ENCODE results near the gene SEL1L3. TPM values are rescaled to one million over a fixed set of nuclear protein-coding genes. Genes with fewer than 3 reads are reported as not detected.

SEL1L3 gene
- total and polyA plus RNA-seq, 12 donors: 1.4 to 9.8 (median 3.5) TPM

GRCh38 chr4:25753239-25753638, 109.5 kb downstream of the SEL1L3 start:
- Histone ChIP-seq H3K4me1 (no peaks in the 10 kb centered on the region), H3K9me3 (no peaks in the 10 kb centered on the region), H3K27me3 (no peaks in the 10 kb centered on the region), H3K36me3 (peaks cover 0 to 31% (median 0%) of the 10 kb centered on the region in 9 donors), H3K4me3 (no peak overlapping the region), H3K27ac (no peak overlapping the region)
- intact Hi-C loops (cut with DNase I): no loop called here
- DNase-seq: no peak
- WGBS, 2 donors: 97% methylated on average over 5 of the region's 5 CpGs
- no peak for ATAC-seq
- TF ChIP-seq CTCF (IDR thresholded peaks at IDR 0.05): no peak

- WGBS, 2 donors: 87 to 94% methylated on average over 4 of the region's 4 CpGs
- ATAC-seq: no peak
- Histone ChIP-seq H3K27me3 (no peaks in the 10 kb centered on the region), H3K4me1 (no peaks in the 10 kb centered on the region), H3K27ac (no peak overlapping the region), H3K9me3 (no peaks in the 10 kb centered on the region), H3K36me3 (peaks cover 0 to 8% (median 0%) of the 10 kb centered on the region in 9 donors), H3K4me3 (no peak overlapping the region)
- TF ChIP-seq CTCF (IDR thresholded peaks at IDR 0.05): no peak
- DNase-seq: no peak
- intact Hi-C loops (cut with DNase I): no loop called here
Measured at GRCh38 chr4:25750874-25751273, 111.9 kb downstream of the SEL1L3 start.

DNA sequence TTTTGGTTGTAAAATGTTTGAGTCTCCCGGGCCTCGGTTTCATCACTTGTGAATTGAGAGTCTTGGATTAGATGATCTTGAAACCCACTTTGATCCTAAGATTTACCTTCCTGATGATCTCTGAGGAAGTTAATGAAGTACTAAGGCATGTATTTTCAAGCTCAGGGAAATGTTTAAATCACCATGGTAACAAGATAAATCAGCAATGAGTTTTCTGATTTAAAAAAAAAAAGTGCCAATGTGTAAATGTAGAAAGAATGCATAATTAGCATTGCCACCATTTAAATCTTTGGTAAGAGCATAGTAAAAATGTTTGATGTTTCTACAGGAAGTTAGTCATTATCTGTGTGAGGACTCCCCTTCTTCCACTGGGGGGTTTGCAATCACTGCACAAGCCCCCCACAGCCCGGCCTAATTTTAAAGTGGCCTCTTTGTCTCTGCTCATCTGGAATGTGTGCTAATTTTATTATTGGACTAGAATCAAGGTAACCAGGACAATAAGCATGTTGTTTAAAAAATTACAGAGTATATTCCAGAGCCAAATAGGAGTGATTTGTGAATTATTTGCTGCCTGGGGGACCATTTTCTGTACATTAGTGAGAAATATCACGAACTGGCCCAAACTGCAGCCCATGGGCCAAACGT, 113.5 kb downstream of the SEL1L3 start:
- Histone ChIP-seq H3K9me3 (no peaks in the 10 kb centered on the region), H3K4me3 (no peak overlapping the region), H3K4me1 (no peaks in the 10 kb centered on the region), H3K27me3 (no peaks in the 10 kb centered on the region), H3K36me3 (peaks cover 0 to 8% (median 0%) of the 10 kb centered on the region in 9 donors), H3K27ac (no peak overlapping the region)
- no peak for TF ChIP-seq CTCF (IDR thresholded peaks at IDR 0.05)
- intact Hi-C loops (cut with DNase I): no loop called here
- no peak for DNase-seq
- ATAC-seq: no peak
- 86 to 87% methylated on average over 5 of the region's 5 CpGs for WGBS, 2 donors

- Histone ChIP-seq H3K36me3 (peaks cover 0 to 8% (median 0%) of the 10 kb centered on the region in 9 donors), H3K4me1 (no peaks in the 10 kb centered on the region), H3K9me3 (no peaks in the 10 kb centered on the region), H3K27me3 (no peaks in the 10 kb centered on the region), H3K27ac (no peak overlapping the region), H3K4me3 (no peak overlapping the region)
- no peak for ATAC-seq
- intact Hi-C loops (cut with DNase I): no loop called here
- TF ChIP-seq CTCF (IDR thresholded peaks at IDR 0.05): no peak
- 82 to 84% methylated on average over 3 of the region's 3 CpGs for whole genome bisulfite sequencing, 2 donors
- no peak for DNase-seq
Measured at GRCh38 chr4:25743971-25744370, 118.8 kb downstream of the SEL1L3 start.
